Activated CD8-positive, alpha-beta memory T cell treated with anti-CD3 and anti-CD28 coated beads for 1 hour (primary cell): ENCODE measurements around the gene ASB18.

Experiments
- DNase-seq, 2 donors: peaks; one replicate each; pipeline ENCODE4 v3.0.0-alpha.2; 2020; ENCODE audit warnings: low read depth in 1 of 2; ENCODE audit errors: extremely low read depth in 1 of 2

Gene ASB18

GRCh38 chr2:236209535-236209934, 54.7 kb downstream of the ASB18 start:
- DNase-seq, result no peak

DNA sequence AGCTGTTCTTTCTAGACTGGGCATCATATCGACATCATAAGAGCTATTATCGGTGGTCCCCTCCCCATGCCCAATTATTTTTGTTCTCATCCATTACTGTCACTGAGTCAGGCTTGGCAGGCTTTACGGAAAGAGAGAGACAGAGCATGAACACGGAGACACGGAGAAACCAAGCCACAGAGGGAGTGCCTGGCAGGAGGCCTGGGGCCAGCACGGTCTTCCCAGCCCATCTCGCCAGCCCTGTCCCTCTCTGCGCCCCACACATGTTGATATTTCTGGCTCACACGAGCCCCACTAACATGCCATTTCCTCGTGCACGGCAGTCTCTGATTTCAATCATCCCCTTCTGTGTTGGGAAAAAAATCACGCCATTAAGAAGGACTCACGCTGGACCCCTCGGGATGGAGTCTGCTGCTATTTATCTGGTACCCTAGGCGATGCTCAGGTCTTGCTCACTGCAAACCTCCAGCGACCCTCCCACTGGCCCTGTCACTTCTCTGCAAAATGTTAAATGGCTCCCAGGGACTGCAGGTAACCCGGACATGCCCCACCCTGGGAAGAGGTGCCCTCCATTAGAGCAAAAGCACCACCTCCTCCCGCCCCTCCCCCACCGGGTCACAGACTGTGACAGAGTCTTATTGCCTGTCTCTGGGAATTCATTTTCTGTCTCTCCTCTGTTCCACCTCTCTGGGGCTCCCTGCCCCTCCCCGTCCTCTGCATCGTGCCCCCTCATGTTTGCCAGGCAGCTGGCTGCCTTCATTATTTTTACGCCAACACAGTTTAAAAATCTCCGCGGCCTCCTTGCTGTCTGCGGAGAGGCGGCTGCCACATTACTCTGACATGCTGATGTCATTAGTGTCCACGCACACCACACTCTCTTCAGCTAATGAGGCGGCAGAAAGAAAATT, 55.9 kb downstream of the ASB18 start:
- no peak for DNase-seq

DNA sequence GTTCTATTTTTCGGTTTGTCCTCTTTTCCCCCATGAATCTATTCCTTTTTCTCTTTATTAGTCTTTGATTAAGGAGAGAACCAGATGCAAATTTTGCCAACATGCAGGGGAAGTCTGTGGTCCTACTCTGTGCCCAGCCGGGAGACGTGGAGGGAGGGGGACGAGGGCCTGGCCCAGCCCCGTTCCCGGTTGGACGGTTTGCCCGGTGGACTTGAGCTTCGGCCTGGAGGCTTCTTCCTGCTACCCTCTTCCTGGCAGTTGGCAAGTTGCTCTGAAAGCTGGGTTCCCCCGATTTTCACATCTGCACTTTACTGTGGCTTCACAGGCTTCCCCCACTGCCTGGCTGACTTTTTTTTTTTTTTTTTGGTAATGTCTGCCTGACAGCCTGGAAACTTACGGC, 56.7 kb downstream of the ASB18 start:
- no peak for DNase-seq

GRCh38 chr2:236205867-236206645, 58.1 kb downstream of the ASB18 start:
- DNase-seq, result no peak

DNA sequence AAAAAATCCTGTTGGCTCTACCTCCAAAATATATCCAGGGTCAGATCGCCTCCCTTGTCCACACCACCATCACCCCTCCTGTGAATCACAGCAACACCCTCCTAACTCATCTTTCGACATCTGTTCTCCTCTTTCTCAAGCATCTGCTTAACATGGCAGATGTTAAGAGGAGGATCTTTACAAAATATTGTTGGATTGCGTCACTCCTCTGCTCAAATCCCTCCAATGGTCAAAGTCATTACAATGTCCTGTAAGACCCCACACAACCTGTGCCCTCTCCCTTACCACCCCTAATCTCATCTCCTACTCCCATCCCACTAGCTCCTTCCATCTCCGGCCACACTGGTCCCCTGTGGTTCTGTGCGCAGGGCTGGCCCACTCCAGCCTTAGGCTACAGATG, 59.3 kb downstream of the ASB18 start:
- no peak for DNase-seq

DNA sequence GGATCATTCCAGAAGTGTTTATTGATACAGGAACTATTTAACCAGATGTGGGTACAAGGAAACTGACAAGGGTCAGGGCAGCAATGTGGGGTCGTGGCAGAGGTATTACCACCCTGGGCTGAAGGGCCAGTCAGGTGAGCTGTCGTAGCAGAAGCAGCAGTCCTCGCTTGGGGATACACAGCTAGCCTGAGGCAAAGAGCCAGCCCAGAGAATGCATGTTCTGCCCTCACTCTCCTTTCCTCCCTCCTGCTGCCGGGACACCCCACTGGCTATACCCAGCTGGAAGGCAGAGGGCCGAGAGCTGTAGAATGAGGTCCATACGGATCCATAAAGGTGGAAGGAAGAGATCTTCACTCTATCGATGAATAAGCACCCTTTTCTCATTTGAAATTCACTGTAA, 63.8 kb downstream of the ASB18 start:
- no peak for DNase-seq

DNA sequence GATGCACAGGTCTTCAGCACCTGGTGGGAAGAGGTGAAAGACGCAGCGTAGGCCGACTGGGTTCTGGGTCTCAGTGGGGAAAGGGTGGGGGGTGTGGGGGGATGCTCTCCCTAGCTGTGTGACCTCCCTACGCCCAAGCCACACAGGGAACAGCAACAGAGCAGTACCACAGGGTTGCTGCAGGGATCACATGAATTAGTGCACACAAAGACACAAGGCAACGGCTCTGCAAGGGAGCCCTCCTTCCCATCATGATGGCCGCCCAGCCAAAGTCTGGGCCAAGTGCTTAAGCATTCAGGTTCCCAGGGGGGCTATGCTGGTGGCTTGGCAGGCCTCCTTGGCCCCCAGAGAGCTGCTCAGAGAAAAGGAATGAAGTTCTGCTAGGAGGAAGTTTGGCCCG, 67.8 kb downstream of the ASB18 start:
- DNase-seq, result no peak

GRCh38 chr2:236195726-236196125, 68.5 kb downstream of the ASB18 start:
- DNase-seq, result no peak

DNA sequence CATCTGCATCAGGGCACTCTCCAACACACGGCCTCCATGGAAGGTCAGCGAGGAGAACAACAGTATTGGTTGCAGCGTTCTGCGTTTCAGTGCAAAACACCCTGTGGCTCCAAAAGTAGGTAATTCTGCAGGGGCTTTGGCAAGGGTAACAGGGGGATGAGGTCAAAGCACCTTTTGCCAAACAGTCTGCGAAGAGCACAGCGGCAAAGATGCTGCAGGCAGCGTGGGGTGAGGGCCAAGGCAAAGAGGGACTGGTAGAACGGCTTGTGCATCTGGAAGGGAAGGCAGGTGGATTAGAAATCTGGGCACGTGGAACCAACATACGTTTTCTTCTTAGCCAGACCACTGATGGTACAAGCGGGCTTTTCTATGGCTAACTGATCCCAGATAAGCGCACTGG, 69.4 kb downstream of the ASB18 start:
- DNase-seq, result no peak

DNA sequence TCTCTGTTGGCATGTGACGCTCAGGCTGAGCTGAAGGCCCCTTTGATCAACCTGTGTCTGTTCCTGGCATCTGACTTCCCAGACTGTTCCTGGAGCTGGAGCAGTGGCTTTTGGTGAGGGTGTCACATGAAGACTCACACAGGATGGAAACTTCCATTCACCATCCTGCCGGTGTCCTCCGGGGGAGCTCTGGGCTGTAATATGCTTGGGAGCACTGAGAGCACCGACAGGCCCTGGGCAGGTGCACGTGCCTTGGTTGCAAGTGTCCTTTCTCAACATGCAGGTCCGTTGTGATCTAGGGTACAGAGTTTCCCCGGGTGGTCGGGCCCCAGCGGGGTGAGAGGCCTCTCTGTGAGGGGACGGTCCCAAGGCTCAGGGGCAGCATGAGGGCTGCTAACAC, 71.2 kb downstream of the ASB18 start:
- DNase-seq, result no peak

DNA sequence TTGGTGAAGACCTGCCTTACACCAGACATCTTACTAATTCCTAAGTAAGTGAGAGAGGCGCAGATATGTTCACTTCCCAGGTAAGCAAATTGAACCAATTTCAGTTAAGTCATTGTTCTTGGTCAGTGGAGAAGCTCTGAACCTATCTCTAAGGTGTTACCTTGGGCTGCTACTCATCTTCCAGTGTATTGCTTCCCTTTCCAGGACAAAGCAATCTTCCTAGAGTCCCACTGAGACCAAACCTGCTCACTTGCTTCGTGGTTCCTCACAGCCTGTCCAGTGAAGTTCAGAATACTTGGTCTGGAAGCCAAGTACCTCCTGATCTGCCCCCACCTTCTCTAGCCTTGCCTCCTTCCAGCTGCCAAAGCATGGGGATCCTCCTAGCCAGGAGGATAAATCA, 73.5 kb downstream of the ASB18 start:
- DNase-seq, result no peak

- DNase-seq, result no peak
Observed at GRCh38 chr2:236184701-236185100, 79.5 kb downstream of the ASB18 start.

GRCh38 chr2:236180831-236181453, 83.3 kb downstream of the ASB18 start:
- no peak for DNase-seq

- DNase-seq, result no peak
Observed at GRCh38 chr2:236180076-236180816, 84.0 kb downstream of the ASB18 start.

GRCh38 chr2:236179236-236180075, 84.8 kb downstream of the ASB18 start:
- no peak for DNase-seq

DNA sequence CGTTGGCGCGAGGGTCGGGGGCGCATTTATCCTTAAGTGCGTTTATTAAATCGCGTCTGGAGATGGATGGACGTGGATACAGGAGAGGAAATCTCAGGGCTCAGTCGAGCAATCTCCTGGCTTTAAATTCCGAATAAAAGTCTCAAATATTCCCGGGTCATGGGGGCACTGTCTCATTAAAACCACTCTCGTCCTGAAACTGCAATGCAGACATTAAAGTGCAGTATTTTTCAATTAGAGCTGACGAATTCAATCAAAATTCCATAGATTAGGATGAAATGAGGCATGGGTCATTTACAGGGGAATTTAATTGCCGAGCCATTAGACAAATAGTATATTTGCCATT, 85.3 kb downstream of the ASB18 start:
- DNase-seq, result no peak

GRCh38 chr2:236177967-236178889, 86.0 kb downstream of the ASB18 start:
- no peak for DNase-seq

DNA sequence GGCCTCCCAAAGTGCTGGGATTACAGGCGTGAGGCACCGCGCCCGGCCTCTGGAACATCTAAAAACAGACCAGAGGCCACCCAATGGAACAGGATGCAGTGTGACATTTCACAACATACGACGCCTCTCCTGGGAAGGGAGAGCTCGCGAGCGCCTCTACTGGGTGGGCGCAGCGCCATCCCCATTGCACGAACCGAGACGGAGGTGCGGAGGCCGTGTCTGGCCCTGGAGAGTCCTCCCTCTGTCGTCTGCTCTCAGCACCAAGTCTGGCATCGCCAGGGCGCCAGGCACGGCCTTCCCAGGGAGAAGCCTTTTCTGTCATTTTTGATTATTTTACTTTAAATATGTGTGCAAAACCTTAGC, 86.6 kb downstream of the ASB18 start:
- DNase-seq, result no peak

GRCh38 chr2:236176951-236177350, 87.3 kb downstream of the ASB18 start:
- DNase-seq, result no peak
